IPS DF 19.7 (cell line): ENCODE data around the gene CIC.
"Not testable (repeated sequence)": the region's sequence is repeated elsewhere in the genome, so short reads cannot be mapped to it uniquely, and the experiment has no call there.

ENCODE experiments used
- DNase-seq: peaks from one replicate; pipeline ENCODE4 v3.0.0-alpha.2; 2013; ENCODE audit warnings: low read depth, low spot score

Gene CIC

GRCh38 chr19:42333975-42334696 lies 65.1 kb downstream of the CIC start:
- DNase-seq, result no peak

GRCh38 chr19:42334697-42335373 lies 65.8 kb downstream of the CIC start:
- no peak for DNase-seq

DNA sequence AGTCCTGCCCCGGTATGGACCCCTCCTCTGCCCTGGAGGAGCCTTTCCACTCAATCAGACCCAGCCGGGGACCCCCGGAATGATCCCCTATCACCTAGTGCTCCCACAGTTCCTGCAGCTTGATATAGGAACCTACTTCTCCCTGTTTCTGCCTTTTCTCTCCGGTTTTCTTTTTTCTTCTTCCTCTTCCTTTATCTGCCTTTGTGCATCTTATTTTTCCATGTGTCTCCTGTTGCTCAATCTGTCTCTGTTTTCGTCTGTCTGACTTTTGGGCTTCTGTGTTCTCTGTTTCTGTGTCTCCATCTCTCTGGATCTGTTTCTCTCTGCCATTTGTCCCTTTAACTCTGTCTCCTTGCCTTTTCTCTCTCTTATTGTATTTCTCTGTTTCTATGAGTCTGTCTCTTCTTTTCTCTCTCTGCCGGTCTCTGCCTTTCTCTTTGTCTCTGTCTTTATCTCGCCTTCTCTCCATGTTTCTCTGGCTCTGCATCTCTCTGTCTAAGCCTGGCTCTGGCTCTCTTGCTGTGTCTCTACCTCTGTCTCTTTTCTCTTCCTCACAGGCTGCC lies 66.4 kb downstream of the CIC start:
- no peak for DNase-seq

DNA sequence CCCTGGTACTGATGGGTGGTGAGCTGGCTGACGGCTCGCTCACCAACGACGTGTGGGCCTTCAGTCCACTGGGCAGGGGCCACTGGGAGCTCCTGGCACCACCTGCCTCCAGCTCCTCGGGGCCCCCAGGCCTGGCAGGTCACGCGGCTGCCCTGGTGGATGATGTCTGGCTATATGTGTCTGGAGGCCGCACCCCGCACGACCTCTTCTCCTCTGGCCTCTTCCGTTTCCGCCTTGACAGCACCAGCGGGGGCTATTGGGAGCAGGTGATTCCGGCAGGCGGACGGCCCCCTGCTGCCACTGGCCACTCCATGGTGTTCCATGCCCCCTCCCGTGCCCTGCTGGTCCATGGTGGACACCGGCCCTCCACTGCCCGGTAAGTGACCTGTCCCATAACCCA lies 66.9 kb downstream of the CIC start:
- no peak for DNase-seq

- DNase-seq, result not testable (repeated sequence)
Observed at GRCh38 chr19:42339126-42339860, 70.2 kb downstream of the CIC start.

DNA sequence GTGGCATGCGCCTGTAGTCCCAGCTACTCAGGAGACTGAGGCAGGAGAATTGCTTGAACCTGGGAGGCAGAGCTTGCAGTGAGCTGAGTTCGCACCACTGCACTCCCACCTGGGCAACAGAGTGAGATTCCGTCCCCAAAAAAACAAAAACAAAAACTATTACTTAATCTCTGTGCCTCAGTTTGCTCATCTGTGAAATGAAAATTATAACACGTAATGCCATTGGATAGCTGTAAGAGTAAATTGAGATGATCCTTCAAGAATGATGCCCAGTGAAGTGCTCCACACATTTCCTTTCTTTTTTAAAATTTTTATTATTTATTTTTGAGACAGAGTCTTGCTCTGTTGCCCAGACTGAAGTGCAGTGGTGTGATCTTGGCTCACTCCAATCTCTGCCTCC lies 70.9 kb downstream of the CIC start:
- DNase-seq, result not testable (repeated sequence)

- DNase-seq, result no peak
Observed at GRCh38 chr19:42343344-42344110, 74.5 kb downstream of the CIC start.

DNA sequence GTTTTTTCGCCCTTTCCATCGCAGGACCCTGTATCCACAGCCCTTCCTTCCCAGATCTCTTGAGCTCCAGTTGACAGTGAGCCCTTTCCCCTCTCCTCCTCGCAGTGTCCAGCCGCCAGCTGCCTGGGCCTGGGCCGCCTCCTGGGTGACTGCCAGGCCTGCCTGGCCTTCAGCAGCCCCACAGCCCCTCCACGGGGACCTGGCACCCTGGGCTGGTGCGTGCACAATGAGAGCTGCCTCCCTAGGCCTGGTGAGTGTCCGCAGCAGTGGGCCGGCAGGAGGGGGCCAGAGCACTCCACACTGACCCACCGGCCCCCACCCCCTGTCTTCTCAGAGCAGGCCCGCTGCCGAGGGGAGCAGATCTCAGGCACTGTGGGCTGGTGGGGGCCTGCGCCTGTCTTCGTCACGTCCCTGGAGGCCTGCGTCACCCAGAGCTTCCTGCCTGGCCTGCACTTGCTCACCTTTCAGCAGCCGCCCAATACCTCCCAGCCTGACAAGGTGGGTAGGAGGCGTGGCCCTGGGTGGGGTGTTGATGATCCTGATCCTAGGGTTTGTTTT lies 75.4 kb downstream of the CIC start:
- DNase-seq, result no peak
